K562 (cell line): ENCODE measurements around the gene OR2L5. TPM values are rescaled to one million over a fixed set of nuclear protein-coding genes. Genes with fewer than 3 reads are reported as not detected.

Source experiments
- ATAC-seq: fragments of 200-7000 bp; cut with Tn5 transposase; 3 replicates; pipeline ENCODE4 v1.9.1; 2020; ENCODE audit warnings: moderate library complexity
- BruUV-seq: library from RNA; stranded (reverse); fragments of 400-500 nt; replicated peaks from 2 replicates; lab custom pipeline; 2021; lab: Mats Ljungman, UMichigan
- CTCF ChIA-PET: fragments of 300-600 bp; formaldehyde crosslinking; extraction: SDS; loops from one replicate; lab custom pipeline; 2021; ENCODE audit warnings: low intra/inter-chr PET ratio; lab: Yijun Ruan, JAX
- POLR2A ChIA-PET: fragments of 300-600, 350-650 bp; sonication (Branson Sonifier 250); formaldehyde crosslinking; extraction: SDS; loops from one replicate; lab custom pipeline; 2021; ENCODE audit warnings: antibody characterized with exemption, inconsistent platforms; lab: Yijun Ruan, JAX
- DNase-seq, 4 experiments: peaks; one replicate each; pipeline versions ENCODE4 v3.0.0 to v3.0.0-alpha.2; 2011 to 2018; ENCODE audit warnings: low spot score in 3 of 4, mixed read lengths in 3 of 4; ENCODE audit errors: extremely low read depth in 1 of 4
- FAIRE-seq: peaks from 2 replicates; lab custom pipeline; 2011; peaks lifted over from hg19 to GRCh38; lab: Jason Lieb, UNC
- H2AFZ ChIP-seq: 2 replicates; pipeline ENCODE4 v1.6.0; 2011; ENCODE audit warnings: low read depth, low read length, control low read depth, inconsistent platforms
- H3K27ac ChIP-seq: fragments of 200-600 bp; 3 replicates; pipeline ENCODE4 v1.8.0; 2011; ENCODE audit warnings: low read depth, mild to moderate bottlenecking, control low read depth, inconsistent platforms, low read length, moderate library complexity, mixed read lengths; ENCODE audit errors: extremely low read depth
- H3K27me3 ChIP-seq, 2 experiments: fragments of 300-600 bp in 1 of 2; 2 replicates in 1 of 2; 3 replicates in 1 of 2; pipeline versions ENCODE4 v1.6.0 to v1.8.0; 2011; ENCODE audit warnings: inconsistent platforms in 2 of 2, low read length in 2 of 2, mild to moderate bottlenecking in 1 of 2, mixed read lengths in 1 of 2, moderate library complexity in 1 of 2; ENCODE audit not compliant: control insufficient read depth in 2 of 2, insufficient read depth in 2 of 2
- H3K36me3 ChIP-seq: fragments of 300-600 bp; 3 replicates; pipeline ENCODE4 v1.8.0; 2011; ENCODE audit warnings: mild to moderate bottlenecking, low read length, inconsistent platforms; ENCODE audit not compliant: control insufficient read depth, insufficient read depth
- H3K4me1 ChIP-seq, 2 experiments: fragments of 200-600 bp in 1 of 2; replicated peaks in 1 of 2; 2 replicates in 1 of 2; 3 replicates in 1 of 2; pipeline versions ENCODE4 v1.5.1 to v1.8.0; 2011; ENCODE audit warnings: inconsistent platforms in 2 of 2, low read length in 2 of 2, mild to moderate bottlenecking in 1 of 2, mixed read lengths in 1 of 2, moderate library complexity in 1 of 2; ENCODE audit not compliant: control insufficient read depth in 2 of 2, insufficient read depth in 2 of 2
- H3K4me2 ChIP-seq: 2 replicates; pipeline ENCODE4 v1.6.1; 2011; ENCODE audit warnings: low read length, control low read depth, inconsistent platforms, mixed read lengths; ENCODE audit not compliant: insufficient read depth
- H3K4me3 ChIP-seq: fragments of 200-600 bp; sonication (generic), shearing (Covaris generic); 2 replicates; pipeline ENCODE4 v1.5.1; 2016; ENCODE audit warnings: control low read depth, inconsistent platforms
- H3K79me2 ChIP-seq: fragments of 200-600 bp; 3 replicates; pipeline ENCODE4 v1.8.0; 2011; ENCODE audit warnings: low read length, inconsistent platforms; ENCODE audit not compliant: control insufficient read depth, insufficient read depth
- H3K9ac ChIP-seq, 2 experiments: 2 replicates each; pipeline versions ENCODE4 v1.6.0 to v1.6.1; 2011; ENCODE audit warnings: low read depth in 2 of 2, low read length in 2 of 2, control low read depth in 1 of 2, inconsistent platforms in 1 of 2, mild to moderate bottlenecking in 1 of 2, mixed read lengths in 1 of 2; ENCODE audit not compliant: insufficient read depth in 1 of 2
- H3K9me1 ChIP-seq: one replicate; pipeline ENCODE4 v1.6.0; 2011; ENCODE audit warnings: inconsistent platforms, mild to moderate bottlenecking, low read length, moderate library complexity; ENCODE audit not compliant: control insufficient read depth, insufficient read depth
- H3K9me3 ChIP-seq: replicated peaks from 2 replicates; pipeline ENCODE4 v1.5.1; 2011; ENCODE audit warnings: low read depth, low read length, inconsistent platforms; ENCODE audit not compliant: control insufficient read depth, insufficient read depth
- H4K20me1 ChIP-seq: replicated peaks from 2 replicates; pipeline ENCODE4 v1.6.1; 2011; ENCODE audit warnings: low read length, inconsistent platforms, mixed read lengths; ENCODE audit not compliant: control insufficient read depth, insufficient read depth
- CBX2 ChIP-seq: fragments of 200-600 bp; sonication (generic); IDR thresholded peaks from one replicate; pipeline ENCODE4 v1.6.1; 2012; ENCODE audit warnings: mild to moderate bottlenecking, low read length, inconsistent platforms; ENCODE audit not compliant: insufficient read depth, poor library complexity, severe bottlenecking
- DMBX1 ChIP-seq: fragments of 250-450 bp; sonication (Bioruptor Pico); IDR thresholded peaks from 2 replicates; pipeline ENCODE4 v1.8.0; 2022; ENCODE audit warnings: inconsistent platforms, mild to moderate bottlenecking, moderate library complexity, borderline replicate concordance
- KDM2B ChIP-seq: fragments of 250-450 bp; sonication (Bioruptor Pico); IDR thresholded peaks from 2 replicates; pipeline ENCODE4 v1.8.0; 2021; ENCODE audit warnings: mild to moderate bottlenecking, moderate library complexity
- MAFK ChIP-seq: IDR thresholded peaks from 2 replicates; pipeline ENCODE4 v1.6.1; 2011; ENCODE audit warnings: low read length, improper control_type of control experiment
- POLR2AphosphoS5 ChIP-seq: IDR thresholded peaks from 2 replicates; pipeline ENCODE4 v1.6.1; 2011; ENCODE audit warnings: mild to moderate bottlenecking, low read depth, low read length, moderate library complexity; ENCODE audit not compliant: control insufficient read depth, insufficient read depth
- RB1 ChIP-seq: fragments of 450-650 bp; IDR thresholded peaks from 2 replicates; pipeline ENCODE4 v1.6.1; 2017; ENCODE audit warnings: low read depth, mild to moderate bottlenecking
- SREBF2 ChIP-seq: sonication (generic); formaldehyde crosslinking; IDR thresholded peaks from 2 replicates; pipeline ENCODE4 v1.4.0; 2020; ENCODE audit warnings: mild to moderate bottlenecking, missing genetic modification reagents
- XRCC4 ChIP-seq: IDR thresholded peaks from one replicate; pipeline ENCODE4 v1.6.1; 2011; ENCODE audit not compliant: insufficient read depth, insufficient read length; ENCODE audit errors: extremely low read depth
- ZNF134 ChIP-seq: fragments of 250-450 bp; sonication (Bioruptor Pico); conservative IDR thresholded peaks from 2 replicates; pipeline ENCODE4 v1.4.0; 2020
- ZNF408 ChIP-seq: fragments of 250-450 bp; sonication (Bioruptor Pico); IDR thresholded peaks from 2 replicates; pipeline ENCODE4 v1.4.0; 2020; ENCODE audit warnings: low read depth, mild to moderate bottlenecking, moderate library complexity
- ZNF551 ChIP-seq: fragments of 250-450 bp; sonication (Bioruptor Pico); IDR thresholded peaks from 2 replicates; pipeline ENCODE4 v1.5.0; 2021; ENCODE audit warnings: mild to moderate bottlenecking, moderate library complexity
- ZNF583 ChIP-seq: fragments of 250-450 bp; sonication (Bioruptor Pico); IDR thresholded peaks from 2 replicates; pipeline ENCODE4 v1.4.0; 2020
- WGBS: fragments of 100-300 bp; shearing (Covaris generic); methylation state at CpG from one replicate; pipeline ENCODE4 v1.1.6; 2016; ENCODE audit warnings: low coverage, mixed read lengths; ENCODE audit not compliant: insufficient coverage; ENCODE audit errors: missing lambda C conversion rate; 5-methylcytosine and 5-hydroxymethylcytosine counted together
- in situ Hi-C: fragments of 300-500 bp; cut with MboI; formaldehyde crosslinking; loops from 4 replicates; pipeline ENCODE4 v1.15.0; 2018; ENCODE audit warnings: inconsistent platforms, mixed read lengths
- intact Hi-C: fragments of 100-400 bp; cut with micrococcal nuclease; formaldehyde crosslinking; loops from 2 replicates; pipeline ENCODE4 v1.14.2; 2022
- polyA plus RNA-seq, 8 experiments: library from polyadenylated mRNA; depleted of rRNA in 4 of 8; stranded (reverse) in 5 of 8; unstranded in 3 of 8; fragments of >200 nt; fragmentation: Nextera tagmentation in 2 of 8; fragmentation: Illumina TruSeq in 1 of 8; extraction: Ambion mirVana in 2 of 8; extraction: Trizol in 1 of 8; gene quantifications; 2 replicates each; pipeline versions ENCODE4 v1.2.1 to v1.2.3, GENCODE V29; 2011 to 2014; ENCODE audit warnings: inconsistent platforms in 1 of 8, missing spikeins in 1 of 8
- total RNA-seq, 7 experiments: library from RNA; depleted of rRNA in 6 of 7; stranded (reverse); fragments of >200 nt in 6 of 7; fragmentation: Illumina TruSeq in 2 of 7; extraction: Trizol in 2 of 7; gene quantifications; 2 replicates each; pipeline versions ENCODE4 v1.2.1 to v1.2.3, GENCODE V29; 2011 to 2021; ENCODE audit warnings: low replicate concordance in 1 of 7
- TF ChIP-seq, protein P1 (sequence below): fragments of 450-650 bp; IDR thresholded peaks from 2 replicates; pipeline ENCODE4 v1.7.1; 2018; ENCODE audit warnings: mild to moderate bottlenecking, low read depth; ENCODE audit not compliant: partially characterized antibody
- TF ChIP-seq, protein P2 (sequence below): fragments of 450-650 bp; IDR thresholded peaks from 2 replicates; pipeline ENCODE4 v1.6.1; 2017; ENCODE audit warnings: antibody characterized with exemption
- TF ChIP-seq, protein P3 (sequence below): fragments of 250-450 bp; sonication (Bioruptor Pico); IDR thresholded peaks from 2 replicates; pipeline ENCODE4 v1.8.0; 2021; ENCODE audit warnings: moderate library complexity, mild to moderate bottlenecking, inconsistent platforms
- TF ChIP-seq, protein P4 (sequence below): sonication (generic); formaldehyde crosslinking; IDR thresholded peaks from 2 replicates; pipeline ENCODE4 v1.8.1; 2023; ENCODE audit warnings: mild to moderate bottlenecking, missing genetic modification reagents

OR2L5 gene
- total and polyA plus RNA-seq, 9 of the 15 experiments (the other 6 are each of a cell fraction or from before 2014, with no cell fraction given): 0.03 TPM; not detected in 8

DNA sequence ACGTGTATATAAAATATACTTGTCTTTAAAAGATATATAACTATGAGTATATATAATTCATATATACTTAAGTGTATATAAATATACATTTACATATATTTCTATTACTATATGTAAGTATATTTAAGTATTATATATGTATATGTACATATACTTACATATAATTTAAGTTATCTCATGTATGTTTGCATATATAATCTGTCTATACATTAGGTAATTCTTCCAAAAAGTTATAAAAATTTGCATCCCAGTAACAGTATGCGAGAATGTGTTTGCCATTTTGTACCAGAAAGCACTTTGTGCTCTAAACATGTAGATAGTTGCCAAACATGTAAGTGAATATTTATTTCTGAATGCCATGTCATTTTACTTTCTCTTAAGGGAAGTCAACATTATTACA lies 48.5 kb upstream of the OR2L5 start, which contains the start of gene OR2AK2:
Gene OR2AK2 (plus strand): TSS at position 301 of the 400 bp plus-strand sequence. CDS start 144 bp downstream, outside the sequence.
- no peaks in the 10 kb centered on the region for H3K36me3 ChIP-seq
- ATAC-seq (no peak), DNase-seq (no peak), FAIRE-seq (no peak)
- H3K27me3 ChIP-seq: no peaks in the 10 kb centered on the region
- in situ Hi-C loops: no loop called here
- no peaks in the 10 kb centered on the region for H3K9me1 ChIP-seq
- ChIA-PET CTCF (no interaction called here), POLR2A (no interaction called here)
- intact Hi-C loops: no loop called here
- 0% methylated on average over 2 of the region's 2 CpGs for WGBS
- H3K79me2 ChIP-seq: no peaks in the 10 kb centered on the region
- H4K20me1 ChIP-seq: no peaks in the 10 kb centered on the region
- TF ChIP-seq XRCC4: no peak
- TF ChIP-seq MAFK: no peak
- TF ChIP-seq, protein P1, sequence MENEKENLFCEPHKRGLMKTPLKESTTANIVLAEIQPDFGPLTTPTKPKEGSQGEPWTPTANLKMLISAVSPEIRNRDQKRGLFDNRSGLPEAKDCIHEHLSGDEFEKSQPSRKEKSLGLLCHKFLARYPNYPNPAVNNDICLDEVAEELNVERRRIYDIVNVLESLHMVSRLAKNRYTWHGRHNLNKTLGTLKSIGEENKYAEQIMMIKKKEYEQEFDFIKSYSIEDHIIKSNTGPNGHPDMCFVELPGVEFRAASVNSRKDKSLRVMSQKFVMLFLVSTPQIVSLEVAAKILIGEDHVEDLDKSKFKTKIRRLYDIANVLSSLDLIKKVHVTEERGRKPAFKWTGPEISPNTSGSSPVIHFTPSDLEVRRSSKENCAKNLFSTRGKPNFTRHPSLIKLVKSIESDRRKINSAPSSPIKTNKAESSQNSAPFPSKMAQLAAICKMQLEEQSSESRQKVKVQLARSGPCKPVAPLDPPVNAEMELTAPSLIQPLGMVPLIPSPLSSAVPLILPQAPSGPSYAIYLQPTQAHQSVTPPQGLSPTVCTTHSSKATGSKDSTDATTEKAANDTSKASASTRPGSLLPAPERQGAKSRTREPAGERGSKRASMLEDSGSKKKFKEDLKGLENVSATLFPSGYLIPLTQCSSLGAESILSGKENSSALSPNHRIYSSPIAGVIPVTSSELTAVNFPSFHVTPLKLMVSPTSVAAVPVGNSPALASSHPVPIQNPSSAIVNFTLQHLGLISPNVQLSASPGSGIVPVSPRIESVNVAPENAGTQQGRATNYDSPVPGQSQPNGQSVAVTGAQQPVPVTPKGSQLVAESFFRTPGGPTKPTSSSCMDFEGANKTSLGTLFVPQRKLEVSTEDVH: no peak
- TF ChIP-seq CBX2: no peak
- no peak for TF ChIP-seq POLR2AphosphoS5
- no peak for TF ChIP-seq SREBF2 (CRISPR knock-in tag)
- no peak for TF ChIP-seq KDM2B (CRISPR knock-in tag)
- no peak for TF ChIP-seq DMBX1 (CRISPR knock-in tag)
- TF ChIP-seq ZNF134 (CRISPR knock-in tag): no peak
- TF ChIP-seq ZNF408 (CRISPR knock-in tag): no peak
- TF ChIP-seq ZNF551 (CRISPR knock-in tag): no peak
- TF ChIP-seq ZNF583: no peak
- TF ChIP-seq, protein P2, sequence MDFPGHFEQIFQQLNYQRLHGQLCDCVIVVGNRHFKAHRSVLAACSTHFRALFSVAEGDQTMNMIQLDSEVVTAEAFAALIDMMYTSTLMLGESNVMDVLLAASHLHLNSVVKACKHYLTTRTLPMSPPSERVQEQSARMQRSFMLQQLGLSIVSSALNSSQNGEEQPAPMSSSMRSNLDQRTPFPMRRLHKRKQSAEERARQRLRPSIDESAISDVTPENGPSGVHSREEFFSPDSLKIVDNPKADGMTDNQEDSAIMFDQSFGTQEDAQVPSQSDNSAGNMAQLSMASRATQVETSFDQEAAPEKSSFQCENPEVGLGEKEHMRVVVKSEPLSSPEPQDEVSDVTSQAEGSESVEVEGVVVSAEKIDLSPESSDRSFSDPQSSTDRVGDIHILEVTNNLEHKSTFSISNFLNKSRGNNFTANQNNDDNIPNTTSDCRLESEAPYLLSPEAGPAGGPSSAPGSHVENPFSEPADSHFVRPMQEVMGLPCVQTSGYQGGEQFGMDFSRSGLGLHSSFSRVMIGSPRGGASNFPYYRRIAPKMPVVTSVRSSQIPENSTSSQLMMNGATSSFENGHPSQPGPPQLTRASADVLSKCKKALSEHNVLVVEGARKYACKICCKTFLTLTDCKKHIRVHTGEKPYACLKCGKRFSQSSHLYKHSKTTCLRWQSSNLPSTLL: no peak
- no peak for TF ChIP-seq RB1
- TF ChIP-seq, protein P3, sequence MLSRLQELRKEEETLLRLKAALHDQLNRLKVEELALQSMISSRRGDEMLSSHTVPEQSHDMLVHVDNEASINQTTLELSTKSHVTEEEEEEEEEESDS: no peak
- TF ChIP-seq, protein P4, sequence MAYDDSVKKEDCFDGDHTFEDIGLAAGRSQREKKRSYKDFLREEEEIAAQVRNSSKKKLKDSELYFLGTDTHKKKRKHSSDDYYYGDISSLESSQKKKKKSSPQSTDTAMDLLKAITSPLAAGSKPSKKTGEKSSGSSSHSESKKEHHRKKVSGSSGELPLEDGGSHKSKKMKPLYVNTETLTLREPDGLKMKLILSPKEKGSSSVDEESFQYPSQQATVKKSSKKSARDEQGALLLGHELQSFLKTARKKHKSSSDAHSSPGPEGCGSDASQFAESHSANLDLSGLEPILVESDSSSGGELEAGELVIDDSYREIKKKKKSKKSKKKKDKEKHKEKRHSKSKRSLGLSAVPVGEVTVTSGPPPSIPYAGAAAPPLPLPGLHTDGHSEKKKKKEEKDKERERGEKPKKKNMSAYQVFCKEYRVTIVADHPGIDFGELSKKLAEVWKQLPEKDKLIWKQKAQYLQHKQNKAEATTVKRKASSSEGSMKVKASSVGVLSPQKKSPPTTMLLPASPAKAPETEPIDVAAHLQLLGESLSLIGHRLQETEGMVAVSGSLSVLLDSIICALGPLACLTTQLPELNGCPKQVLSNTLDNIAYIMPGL (CRISPR knock-in tag): no peak
- H3K9me3 ChIP-seq: 0 out of 2 replicates have a peak, but pooled peaks cover 7% of the 10 kb centered on the region
- no TSS peak for BruUV-seq
- H3K4me3 ChIP-seq: no peak within 1 kb of the TSS
- no peak within 1 kb of the TSS for H2AFZ ChIP-seq
- no peak within 1 kb of the TSS for H3K9ac ChIP-seq
- H3K4me2 ChIP-seq: no peak within 1 kb of the TSS
- no peaks in the 10 kb centered on the region for H3K4me1 ChIP-seq
- H3K27ac ChIP-seq: no peak within 1 kb of the TSS
